SK-N-SH (cell line): Measurements from ENCODE around the gene TSHZ2. TPM values are rescaled to one million over a fixed set of nuclear protein-coding genes. Genes with fewer than 3 reads are reported as not detected.

Experiments
- CTCF ChIA-PET: fragments of 300-600, 350-600 bp; formaldehyde crosslinking; extraction: SDS; loops from one replicate; lab custom pipeline; 2021; lab: Yijun Ruan, JAX
- POLR2A ChIA-PET: fragments of 350-600 bp; sonication (Branson Sonifier 250); formaldehyde crosslinking; extraction: SDS; loops from one replicate; lab custom pipeline; 2020; ENCODE audit warnings: antibody characterized with exemption, inconsistent platforms; lab: Yijun Ruan, JAX
- DNase-seq: peaks from one replicate; pipeline ENCODE4 v3.0.0; 2012
- H2AFZ ChIP-seq: fragments of 200-600 bp; sonication (generic); 2 replicates; pipeline ENCODE4 v1.8.1; 2016; ENCODE audit warnings: antibody characterized with exemption, mild to moderate bottlenecking, low read depth
- H3F3A ChIP-seq: fragments of 200-600 bp; sonication (generic); replicated peaks from 2 replicates; pipeline ENCODE3; 2016; ENCODE audit warnings: antibody characterized with exemption, mild to moderate bottlenecking; ENCODE audit not compliant: insufficient read depth
- H3K27ac ChIP-seq, 2 experiments: fragments of 200-500 bp in 1 of 2; fragments of 200-600 bp in 1 of 2; sonication (Bioruptor generic) in 1 of 2; sonication (generic), shearing (Covaris generic) in 1 of 2; 2 replicates each; pipeline versions ENCODE4 v1.5.1 to v1.6.1; 2014 to 2016; ENCODE audit warnings: low read depth in 2 of 2, inconsistent platforms in 1 of 2, low read length in 1 of 2, mild to moderate bottlenecking in 1 of 2, mixed read lengths in 1 of 2
- H3K27me3 ChIP-seq: fragments of 200-600 bp; sonication (generic), shearing (Covaris generic); 2 replicates; pipeline ENCODE4 v1.6.1; 2016; ENCODE audit warnings: mixed run types; ENCODE audit not compliant: insufficient read depth
- H3K36me3 ChIP-seq, 2 experiments: fragments of 200-500 bp in 1 of 2; fragments of 200-600 bp in 1 of 2; sonication (Bioruptor generic) in 1 of 2; sonication (generic) in 1 of 2; replicated peaks in 1 of 2; 2 replicates each; pipeline versions ENCODE3 to v1.5.1; 2014 to 2016; ENCODE audit warnings: low read length in 1 of 2, mild to moderate bottlenecking in 1 of 2; ENCODE audit not compliant: insufficient read depth in 2 of 2, control insufficient read depth in 1 of 2
- H3K4me1 ChIP-seq, 2 experiments: fragments of 200-500 bp in 1 of 2; fragments of 200-600 bp in 1 of 2; sonication (Bioruptor generic) in 1 of 2; sonication (generic), shearing (Covaris generic) in 1 of 2; 2 replicates each; pipeline versions ENCODE4 v1.5.1 to v1.6.1; 2014 to 2016; ENCODE audit warnings: low read depth in 1 of 2, low read length in 1 of 2, mixed run types in 1 of 2; ENCODE audit not compliant: insufficient read depth in 2 of 2, control insufficient read depth in 1 of 2
- H3K4me2 ChIP-seq: fragments of 200-600 bp; sonication (generic), shearing (Covaris generic); 2 replicates; pipeline ENCODE4 v1.6.1; 2017; ENCODE audit warnings: mixed run types
- H3K4me3 ChIP-seq, 2 experiments: fragments of 200-500 bp in 1 of 2; fragments of 200-600 bp in 1 of 2; sonication (Bioruptor generic) in 1 of 2; sonication (generic), shearing (Covaris generic) in 1 of 2; 2 replicates each; pipeline versions ENCODE4 v1.5.1 to v1.8.1; 2014 to 2016; ENCODE audit warnings: low read depth in 2 of 2, inconsistent platforms in 1 of 2, low read length in 1 of 2, mild to moderate bottlenecking in 1 of 2, mixed read lengths in 1 of 2, moderate library complexity in 1 of 2
- H3K79me2 ChIP-seq: fragments of 200-600 bp; sonication (generic); 2 replicates; pipeline ENCODE4 v1.8.1; 2017; ENCODE audit warnings: mild to moderate bottlenecking; ENCODE audit not compliant: insufficient read depth
- H3K9ac ChIP-seq: fragments of 200-600 bp; sonication (generic); 2 replicates; pipeline ENCODE4 v1.6.1; 2017; ENCODE audit warnings: mixed run types
- H3K9me2 ChIP-seq: fragments of 200-600 bp; sonication (generic); 2 replicates; pipeline ENCODE4 v1.6.1; 2017; ENCODE audit warnings: mixed run types
- H3K9me3 ChIP-seq: fragments of 200-600 bp; sonication (generic); 2 replicates; pipeline ENCODE4 v1.6.1; 2017; ENCODE audit warnings: mixed run types, mild to moderate bottlenecking, moderate library complexity
- H4K20me1 ChIP-seq: fragments of 200-600 bp; sonication (generic); 2 replicates; pipeline ENCODE4 v1.6.1; 2017; ENCODE audit warnings: mild to moderate bottlenecking, mixed run types; ENCODE audit not compliant: insufficient read depth
- CHD2 ChIP-seq: fragments of 150-350 bp; IDR thresholded peaks from 2 replicates; pipeline ENCODE4 v1.6.1; 2018; ENCODE audit warnings: low read length; ENCODE audit not compliant: partially characterized antibody
- ELF1 ChIP-seq: IDR thresholded peaks from 2 replicates; pipeline ENCODE4 v1.4.0; 2012
- EZH2phosphoT487 ChIP-seq: fragments of 200-600 bp; sonication (generic); IDR thresholded peaks from 2 replicates; pipeline ENCODE4 v1.6.1; 2017; ENCODE audit warnings: low read depth, mixed run types, mild to moderate bottlenecking, antibody characterized with exemption, moderate library complexity, borderline replicate concordance
- FOXM1 ChIP-seq: IDR thresholded peaks from 2 replicates; pipeline ENCODE4 v1.4.0; 2012; ENCODE audit warnings: low read depth, mild to moderate bottlenecking
- GABPA ChIP-seq: IDR thresholded peaks from 2 replicates; pipeline ENCODE4 v1.4.0; 2012; ENCODE audit warnings: low read depth, mild to moderate bottlenecking
- GATA2 ChIP-seq: sonication (generic); formaldehyde crosslinking; IDR thresholded peaks from 2 replicates; pipeline ENCODE4 v1.5.0; 2020; ENCODE audit warnings: mild to moderate bottlenecking, missing genetic modification reagents
- IRF3 ChIP-seq: fragments of 150-350 bp; IDR thresholded peaks from 2 replicates; pipeline ENCODE4 v1.6.1; 2016; ENCODE audit warnings: mild to moderate bottlenecking, low read depth, low read length
- JUND ChIP-seq: IDR thresholded peaks from 2 replicates; pipeline ENCODE4 v1.4.0; 2012
- MEF2A ChIP-seq: IDR thresholded peaks from 2 replicates; pipeline ENCODE4 v1.4.0; 2012; ENCODE audit warnings: low read depth, borderline replicate concordance
- MXI1 ChIP-seq: IDR thresholded peaks from 2 replicates; pipeline ENCODE4 v1.6.1; 2012; ENCODE audit warnings: mild to moderate bottlenecking, low read depth, low read length, improper control_type of control experiment
- NRF1 ChIP-seq: IDR thresholded peaks from 2 replicates; pipeline ENCODE4 v1.6.1; 2012; ENCODE audit warnings: low read depth, mild to moderate bottlenecking, low read length
- RAD21 ChIP-seq: IDR thresholded peaks from 2 replicates; pipeline ENCODE4 v1.6.1; 2012; ENCODE audit warnings: mild to moderate bottlenecking, low read length
- RCOR1 ChIP-seq: fragments of 150-350 bp; IDR thresholded peaks from 2 replicates; pipeline ENCODE4 v1.6.1; 2017; ENCODE audit warnings: antibody characterized with exemption, low read length
- RXRA ChIP-seq: IDR thresholded peaks from 2 replicates; pipeline ENCODE4 v1.4.0; 2012; ENCODE audit warnings: low read depth, mild to moderate bottlenecking, borderline replicate concordance
- SIN3A ChIP-seq: IDR thresholded peaks from 2 replicates; pipeline ENCODE4 v1.6.1; 2012; ENCODE audit warnings: low read depth, mild to moderate bottlenecking, low read length, moderate library complexity, borderline replicate concordance
- SMC3 ChIP-seq: IDR thresholded peaks from 2 replicates; pipeline ENCODE4 v1.6.1; 2012; ENCODE audit warnings: low read depth, low read length, improper control_type of control experiment
- TCF12 ChIP-seq: IDR thresholded peaks from 2 replicates; pipeline ENCODE4 v1.4.0; 2012
- TEAD4 ChIP-seq: IDR thresholded peaks from 2 replicates; pipeline ENCODE4 v1.4.0; 2012; ENCODE audit warnings: mild to moderate bottlenecking, borderline replicate concordance; ENCODE audit not compliant: insufficient read depth
- WGBS: methylation state at CpG from one replicate; pipeline ENCODE4 v1.1.6; 2017; ENCODE audit warnings: low lambda C conversion rate; 5-methylcytosine and 5-hydroxymethylcytosine counted together
- polyA plus RNA-seq, 3 experiments: library from polyadenylated mRNA; depleted of rRNA; stranded (reverse); fragments of >200 nt; gene quantifications; 2 replicates each; pipeline ENCODE4 v1.2.3, GENCODE V29; 2012

The TSHZ2 gene
- polyA plus RNA-seq, 1 of the 3 experiments (the other 2 are of a cell fraction) = 0.13 TPM

GRCh38 chr20:52983726-52984450 lies 11.7 kb downstream of the TSHZ2 start:
- CTCF ChIA-PET = no interaction called here
- Histone ChIP-seq H3K4me2 (no peak overlapping the region), H4K20me1 (no peaks in the 10 kb centered on the region), H2AFZ (no peak overlapping the region), H3K4me3 (no peak overlapping the region), H3K36me3 (no peaks in the 10 kb centered on the region), H3K4me1 (peaks cover 0 to 2% of the 10 kb centered on the region in 2 experiments; a peak in 2 of 4 replicates), H3K9ac (no peak overlapping the region), H3K27ac (no peak overlapping the region), H3K27me3 (no peaks in the 10 kb centered on the region), H3K9me2 (no peaks in the 10 kb centered on the region), H3F3A (no peaks in the 10 kb centered on the region), H3K9me3 (no peaks in the 10 kb centered on the region), H3K79me2 (no peaks in the 10 kb centered on the region)
- TF ChIP-seq IRF3 = no peak
- no peak for TF ChIP-seq MXI1
- TF ChIP-seq TCF12 = no peak
- no peak for TF ChIP-seq ELF1
- no peak for TF ChIP-seq EZH2phosphoT487
- TF ChIP-seq TEAD4 = no peak
- no peak for TF ChIP-seq MEF2A
- TF ChIP-seq RAD21 = no peak
- TF ChIP-seq SIN3A = no peak
- TF ChIP-seq FOXM1 = no peak
- DNase-seq = no peak
- 83% methylated on average over 20 of the region's 22 CpGs for WGBS
- POLR2A ChIA-PET = no interaction called here

- CTCF ChIA-PET = no interaction called here
- H2AFZ ChIP-seq = no peak overlapping the region
- H3K79me2 ChIP-seq = no peaks in the 10 kb centered on the region
- H4K20me1 ChIP-seq = no peaks in the 10 kb centered on the region
- no peaks in the 10 kb centered on the region for H3K9me2 ChIP-seq
- no peaks in the 10 kb centered on the region for H3K27me3 ChIP-seq
- WGBS = 69% methylated on average over 8 of the region's 10 CpGs
- no peak overlapping the region for H3K4me3 ChIP-seq
- TF ChIP-seq RCOR1 (no peak), EZH2phosphoT487 (no peak), CHD2 (no peak), ELF1 (no peak), NRF1 (no peak), GABPA (no peak), RXRA (no peak), SMC3 (no peak), GATA2 (CRISPR knock-in tag) (no peak), JUND (no peak)
- TF ChIP-seq, all 33 proteins: peak for 0
- no peaks in the 10 kb centered on the region for H3K36me3 ChIP-seq
- no peaks in the 10 kb centered on the region for H3K9me3 ChIP-seq
- no peak for DNase-seq
- H3F3A ChIP-seq = no peaks in the 10 kb centered on the region
- POLR2A ChIA-PET = no interaction called here
- H3K9ac ChIP-seq = no peak overlapping the region
- no peak overlapping the region for H3K4me2 ChIP-seq
- no peak overlapping the region for H3K27ac ChIP-seq
- peaks cover 0 to 2% of the 10 kb centered on the region in 2 experiments; a peak in 2 of 4 replicates for H3K4me1 ChIP-seq
Measured at GRCh38 chr20:52984451-52984810, 12.3 kb downstream of the TSHZ2 start.
